Suprapubic skin (tissue), 4 donors: ENCODE results near the gene GMPPA.

ENCODE experiments used
- EP300 ChIP-seq: sonication (generic); formaldehyde crosslinking; IDR thresholded peaks from one replicate; pipeline ENCODE4 v1.6.1; 2017; ENCODE audit warnings: antibody characterized with exemption
- POLR2A ChIP-seq, 2 donors: fragments of 450-650 bp; IDR thresholded peaks; one replicate each; pipeline ENCODE4 v1.6.1; 2017; ENCODE audit warnings: antibody characterized with exemption in 2 of 2, mild to moderate bottlenecking in 2 of 2, moderate library complexity in 2 of 2
- POLR2AphosphoS5 ChIP-seq, 3 donors: sonication (generic); formaldehyde crosslinking; IDR thresholded peaks; one replicate each; pipeline ENCODE4 v1.6.1; 2017; ENCODE audit warnings: antibody characterized with exemption in 3 of 3
- TF ChIP-seq, protein P1 (sequence below), 2 donors: fragments of 200-600 bp in 1 of 2; fragments of 450-650 bp in 1 of 2; sonication (generic) in 1 of 2; IDR thresholded peaks; one replicate each; pipeline ENCODE4 v1.5.1; 2016 to 2019; ENCODE audit warnings: antibody characterized with exemption in 2 of 2, mild to moderate bottlenecking in 1 of 2, moderate library complexity in 1 of 2

DNA sequence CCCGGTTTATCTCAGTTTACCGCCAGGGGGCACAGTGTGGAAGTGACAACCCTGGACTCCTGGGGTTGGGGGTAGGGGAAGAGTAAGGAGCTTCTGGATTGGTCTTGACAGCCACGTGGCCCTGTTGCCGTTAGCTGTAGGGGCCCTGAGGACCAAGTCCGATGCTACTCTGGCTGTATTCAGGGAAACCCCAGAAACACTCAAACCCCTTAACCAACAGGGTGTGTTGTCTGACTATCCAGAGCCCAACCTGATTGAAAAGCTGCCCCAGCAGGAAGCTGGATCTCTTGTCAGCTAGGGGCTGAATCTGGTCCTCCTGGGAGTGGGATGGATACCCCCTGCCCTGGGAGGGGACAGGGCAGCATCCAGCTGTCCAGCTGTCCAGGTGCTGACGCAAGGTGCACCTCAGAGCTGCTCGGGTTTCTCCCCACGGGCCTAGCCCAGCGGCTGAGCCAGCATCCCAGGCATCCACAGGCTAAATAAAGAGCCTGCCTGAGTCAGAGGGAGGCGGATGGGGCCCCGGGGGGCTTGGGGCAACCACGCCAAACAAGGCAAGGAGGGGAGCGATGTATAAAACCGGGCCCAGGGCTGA, 3.1 kb upstream of the GMPPA start:
- TF ChIP-seq, protein P1, sequence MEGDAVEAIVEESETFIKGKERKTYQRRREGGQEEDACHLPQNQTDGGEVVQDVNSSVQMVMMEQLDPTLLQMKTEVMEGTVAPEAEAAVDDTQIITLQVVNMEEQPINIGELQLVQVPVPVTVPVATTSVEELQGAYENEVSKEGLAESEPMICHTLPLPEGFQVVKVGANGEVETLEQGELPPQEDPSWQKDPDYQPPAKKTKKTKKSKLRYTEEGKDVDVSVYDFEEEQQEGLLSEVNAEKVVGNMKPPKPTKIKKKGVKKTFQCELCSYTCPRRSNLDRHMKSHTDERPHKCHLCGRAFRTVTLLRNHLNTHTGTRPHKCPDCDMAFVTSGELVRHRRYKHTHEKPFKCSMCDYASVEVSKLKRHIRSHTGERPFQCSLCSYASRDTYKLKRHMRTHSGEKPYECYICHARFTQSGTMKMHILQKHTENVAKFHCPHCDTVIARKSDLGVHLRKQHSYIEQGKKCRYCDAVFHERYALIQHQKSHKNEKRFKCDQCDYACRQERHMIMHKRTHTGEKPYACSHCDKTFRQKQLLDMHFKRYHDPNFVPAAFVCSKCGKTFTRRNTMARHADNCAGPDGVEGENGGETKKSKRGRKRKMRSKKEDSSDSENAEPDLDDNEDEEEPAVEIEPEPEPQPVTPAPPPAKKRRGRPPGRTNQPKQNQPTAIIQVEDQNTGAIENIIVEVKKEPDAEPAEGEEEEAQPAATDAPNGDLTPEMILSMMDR (IDR thresholded peaks at IDR 0.05) = peak in 1 of 2 donors; percentile 28
- no peak for TF ChIP-seq POLR2A (IDR thresholded peaks at IDR 0.05)
- TF ChIP-seq POLR2AphosphoS5 (IDR thresholded peaks at IDR 0.05) = no peak
- TF ChIP-seq EP300 = no peak
